ENCODE data around the gene PRKD2.

The PRKD2 gene

GRCh38 chr19:46739290-46739771 is 22.4 kb upstream of the PRKD2 start:
- no peak overlapping the region for H3K4me3 ChIP-seq (ENCODE audit: low read depth, low read length)
- no peak for TF ChIP-seq CTCF (conservative IDR thresholded peaks at IDR 0.05; ENCODE audit: low read depth, low read length)

GRCh38 chr19:46737761-46738171 is 20.9 kb upstream of the PRKD2 start:
- no peak for TF ChIP-seq CTCF (conservative IDR thresholded peaks at IDR 0.05; ENCODE audit: low read depth, low read length)
- DNase-seq (ENCODE audit: low read depth), result no peak
- no peak overlapping the region for H3K4me3 ChIP-seq (ENCODE audit: low read depth, low read length)

More at GRCh38 chr19:46739290-46739771, 22.4 kb upstream of the PRKD2 start:
- DNase-seq (ENCODE audit: low read depth), result no peak

GRCh38 chr19:46737298-46737654 is 20.4 kb upstream of the PRKD2 start:
- H3K4me3 ChIP-seq (ENCODE audit: low read depth, low read length), result no peak overlapping the region
- DNase-seq (ENCODE audit: low read depth), result no peak
- TF ChIP-seq CTCF (conservative IDR thresholded peaks at IDR 0.05; ENCODE audit: low read depth, low read length), result no peak

GRCh38 chr19:46736531-46737297 is 19.8 kb upstream of the PRKD2 start:
- H3K4me3 ChIP-seq (ENCODE audit: low read depth, low read length), result no peak overlapping the region
- no peak for DNase-seq (ENCODE audit: low read depth)
- no peak for TF ChIP-seq CTCF (conservative IDR thresholded peaks at IDR 0.05; ENCODE audit: low read depth, low read length)

GRCh38 chr19:46733690-46734292 is 16.9 kb upstream of the PRKD2 start:
- no peak for TF ChIP-seq CTCF (conservative IDR thresholded peaks at IDR 0.05; ENCODE audit: low read depth, low read length)
- DNase-seq (ENCODE audit: low read depth), result no peak
- no peak overlapping the region for H3K4me3 ChIP-seq (ENCODE audit: low read depth, low read length)

- H3K4me3 ChIP-seq (ENCODE audit: low read depth, low read length), result no peak overlapping the region
- DNase-seq (ENCODE audit: low read depth), result peak; percentile 86
- peak; percentile 23 for TF ChIP-seq CTCF (conservative IDR thresholded peaks at IDR 0.05; ENCODE audit: low read depth, low read length)
Observed at GRCh38 chr19:46732966-46733689, 16.2 kb upstream of the PRKD2 start.

All from choroid plexus epithelial cell (primary cell).